Retinal pigment epithelial cell (primary cell): ENCODE data around the gene ATRX.
"Not testable (repeated sequence)": the region's sequence is repeated elsewhere in the genome, so short reads cannot be mapped to it uniquely, and the experiment has no call there.

Experiments used
- DNase-seq: peaks from one replicate; pipeline ENCODE4 v3.0.0-alpha.2; 2010; ENCODE audit warnings: low read depth
- H3K4me3 ChIP-seq: 2 replicates; pipeline ENCODE4 v1.5.1; 2011; ENCODE audit warnings: mild to moderate bottlenecking, low read length, control low read depth, moderate library complexity
- TF ChIP-seq, protein P1 (sequence below): conservative IDR thresholded peaks from 2 replicates; pipeline ENCODE4 v1.5.1; 2011; ENCODE audit warnings: low read depth, low read length, control low read depth, inconsistent platforms

Gene ATRX, protein sequence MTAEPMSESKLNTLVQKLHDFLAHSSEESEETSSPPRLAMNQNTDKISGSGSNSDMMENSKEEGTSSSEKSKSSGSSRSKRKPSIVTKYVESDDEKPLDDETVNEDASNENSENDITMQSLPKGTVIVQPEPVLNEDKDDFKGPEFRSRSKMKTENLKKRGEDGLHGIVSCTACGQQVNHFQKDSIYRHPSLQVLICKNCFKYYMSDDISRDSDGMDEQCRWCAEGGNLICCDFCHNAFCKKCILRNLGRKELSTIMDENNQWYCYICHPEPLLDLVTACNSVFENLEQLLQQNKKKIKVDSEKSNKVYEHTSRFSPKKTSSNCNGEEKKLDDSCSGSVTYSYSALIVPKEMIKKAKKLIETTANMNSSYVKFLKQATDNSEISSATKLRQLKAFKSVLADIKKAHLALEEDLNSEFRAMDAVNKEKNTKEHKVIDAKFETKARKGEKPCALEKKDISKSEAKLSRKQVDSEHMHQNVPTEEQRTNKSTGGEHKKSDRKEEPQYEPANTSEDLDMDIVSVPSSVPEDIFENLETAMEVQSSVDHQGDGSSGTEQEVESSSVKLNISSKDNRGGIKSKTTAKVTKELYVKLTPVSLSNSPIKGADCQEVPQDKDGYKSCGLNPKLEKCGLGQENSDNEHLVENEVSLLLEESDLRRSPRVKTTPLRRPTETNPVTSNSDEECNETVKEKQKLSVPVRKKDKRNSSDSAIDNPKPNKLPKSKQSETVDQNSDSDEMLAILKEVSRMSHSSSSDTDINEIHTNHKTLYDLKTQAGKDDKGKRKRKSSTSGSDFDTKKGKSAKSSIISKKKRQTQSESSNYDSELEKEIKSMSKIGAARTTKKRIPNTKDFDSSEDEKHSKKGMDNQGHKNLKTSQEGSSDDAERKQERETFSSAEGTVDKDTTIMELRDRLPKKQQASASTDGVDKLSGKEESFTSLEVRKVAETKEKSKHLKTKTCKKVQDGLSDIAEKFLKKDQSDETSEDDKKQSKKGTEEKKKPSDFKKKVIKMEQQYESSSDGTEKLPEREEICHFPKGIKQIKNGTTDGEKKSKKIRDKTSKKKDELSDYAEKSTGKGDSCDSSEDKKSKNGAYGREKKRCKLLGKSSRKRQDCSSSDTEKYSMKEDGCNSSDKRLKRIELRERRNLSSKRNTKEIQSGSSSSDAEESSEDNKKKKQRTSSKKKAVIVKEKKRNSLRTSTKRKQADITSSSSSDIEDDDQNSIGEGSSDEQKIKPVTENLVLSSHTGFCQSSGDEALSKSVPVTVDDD (N-terminal part only)

GRCh38 chrX:77785486-77786364 is at the start of gene ATRX:
ATRX (minus strand) TSS chrX:77786216; CDS start chrX:77786001, 215 bp downstream.
- DNase-seq: peak; percentile 38
- peak within 1 kb of the TSS; percentile 74 for H3K4me3 ChIP-seq
- TF ChIP-seq, protein P1, sequence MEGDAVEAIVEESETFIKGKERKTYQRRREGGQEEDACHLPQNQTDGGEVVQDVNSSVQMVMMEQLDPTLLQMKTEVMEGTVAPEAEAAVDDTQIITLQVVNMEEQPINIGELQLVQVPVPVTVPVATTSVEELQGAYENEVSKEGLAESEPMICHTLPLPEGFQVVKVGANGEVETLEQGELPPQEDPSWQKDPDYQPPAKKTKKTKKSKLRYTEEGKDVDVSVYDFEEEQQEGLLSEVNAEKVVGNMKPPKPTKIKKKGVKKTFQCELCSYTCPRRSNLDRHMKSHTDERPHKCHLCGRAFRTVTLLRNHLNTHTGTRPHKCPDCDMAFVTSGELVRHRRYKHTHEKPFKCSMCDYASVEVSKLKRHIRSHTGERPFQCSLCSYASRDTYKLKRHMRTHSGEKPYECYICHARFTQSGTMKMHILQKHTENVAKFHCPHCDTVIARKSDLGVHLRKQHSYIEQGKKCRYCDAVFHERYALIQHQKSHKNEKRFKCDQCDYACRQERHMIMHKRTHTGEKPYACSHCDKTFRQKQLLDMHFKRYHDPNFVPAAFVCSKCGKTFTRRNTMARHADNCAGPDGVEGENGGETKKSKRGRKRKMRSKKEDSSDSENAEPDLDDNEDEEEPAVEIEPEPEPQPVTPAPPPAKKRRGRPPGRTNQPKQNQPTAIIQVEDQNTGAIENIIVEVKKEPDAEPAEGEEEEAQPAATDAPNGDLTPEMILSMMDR: no peak

- H3K4me3 ChIP-seq, DNase-seq: not testable (repeated sequence)
Measured at GRCh38 chrX:77831544-77831943, 45.5 kb upstream of the ATRX start.

DNA sequence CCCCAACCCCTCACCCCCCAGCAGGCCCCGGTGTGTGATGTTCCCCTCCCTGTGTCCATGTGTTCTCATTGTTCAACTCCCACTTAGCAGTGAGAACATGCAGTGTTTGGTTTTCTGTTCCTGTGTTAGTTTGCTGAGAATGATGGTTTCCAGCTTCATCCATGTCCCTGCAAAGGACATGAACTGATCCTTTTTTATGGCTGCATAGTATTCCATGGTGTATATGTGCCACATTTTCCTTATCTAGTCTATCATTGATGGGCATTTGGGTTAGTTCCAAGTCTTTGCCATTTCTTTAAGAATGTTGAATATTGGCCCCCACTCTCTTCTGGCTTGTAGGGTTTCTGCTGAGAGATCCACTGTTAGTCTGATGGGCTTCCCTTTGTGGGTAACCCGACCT is 36.0 kb upstream of the ATRX start:
- not testable (repeated sequence) for DNase-seq, H3K4me3 ChIP-seq

GRCh38 chrX:77820091-77820727 is 34.2 kb upstream of the ATRX start:
- no peak for DNase-seq
- no peak overlapping the region for H3K4me3 ChIP-seq
- TF ChIP-seq, protein P1: no peak

DNA sequence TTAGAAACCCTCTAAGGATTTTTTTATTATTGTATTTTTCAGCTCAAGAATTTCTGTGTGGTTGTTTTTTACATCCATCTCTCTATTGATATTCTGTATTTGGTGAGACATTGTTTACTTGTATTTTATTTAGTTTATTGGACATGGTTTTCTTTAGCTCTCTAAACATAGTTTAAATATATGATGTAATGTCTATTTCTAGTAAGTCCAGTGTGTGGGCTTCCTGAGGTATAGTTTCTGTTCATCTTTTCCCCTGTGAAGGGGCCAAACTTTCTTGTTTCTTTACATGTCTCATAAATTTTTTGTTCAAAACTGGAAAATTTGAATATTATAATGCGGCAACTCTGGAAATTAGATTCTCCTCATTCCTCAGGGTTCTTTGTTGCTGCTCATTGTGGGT is 28.2 kb upstream of the ATRX start:
- TF ChIP-seq, protein P1: no peak
- no peak for DNase-seq

DNA sequence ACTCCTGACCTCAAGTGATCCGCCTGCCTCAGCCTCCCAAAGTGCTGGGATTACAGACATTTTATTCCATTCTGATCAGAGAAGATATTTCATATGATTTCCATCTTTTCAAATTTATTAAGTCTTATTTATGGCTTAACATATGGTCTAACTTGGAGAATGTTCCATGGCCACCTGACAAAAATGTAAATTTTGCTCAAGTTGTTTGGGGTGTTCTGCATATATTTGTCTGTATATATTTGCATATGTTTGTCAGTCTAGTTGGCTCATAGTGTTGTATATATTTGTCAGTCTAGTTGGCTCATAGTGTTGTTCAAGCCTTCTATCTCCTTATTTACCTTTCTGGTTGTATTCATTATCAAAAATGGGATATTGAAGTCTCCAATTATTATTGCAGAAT is 16.2 kb upstream of the ATRX start:
- no peak for DNase-seq
- no peak overlapping the region for H3K4me3 ChIP-seq
- TF ChIP-seq, protein P1: no peak

More for the DNA sequence above, 28.2 kb upstream of the ATRX start:
- H3K4me3 ChIP-seq: no peak overlapping the region

DNA sequence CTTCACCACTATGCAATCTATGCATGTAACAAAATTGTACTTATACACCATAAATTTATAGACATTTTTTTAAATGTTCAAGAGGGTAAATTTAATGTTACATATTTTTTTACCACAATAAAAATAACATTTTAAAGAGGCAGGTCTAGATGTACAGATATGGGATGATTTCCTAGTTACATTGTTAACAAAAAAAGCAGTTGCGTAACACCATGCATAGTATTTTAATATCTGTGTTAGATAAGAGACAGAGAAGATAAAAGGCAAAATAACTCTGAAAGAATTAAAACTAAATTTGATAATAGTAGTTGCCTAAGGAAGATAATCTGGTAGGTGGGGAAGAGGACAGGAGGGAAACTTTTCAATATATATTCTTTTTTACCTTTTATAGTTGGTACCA is 9.1 kb upstream of the ATRX start:
- TF ChIP-seq, protein P1: no peak
- no peak for DNase-seq
- no peak overlapping the region for H3K4me3 ChIP-seq
